GM12892 (cell line): ENCODE data around the gene DOCK7.
"Not testable (repeated sequence)": the region's sequence is repeated elsewhere in the genome, so short reads cannot be mapped to it uniquely, and the experiment has no call there.

Experiments used
- DNase-seq: peaks from one replicate; pipeline ENCODE4 v3.0.0; 2011; ENCODE audit not compliant: insufficient read length
- FAIRE-seq: peaks from 2 replicates; lab custom pipeline; 2011; peaks lifted over from hg19 to GRCh38; lab: Jason Lieb, UNC
- POLR2A ChIP-seq: IDR thresholded peaks from 2 replicates; pipeline ENCODE4 v1.6.1; 2011; ENCODE audit warnings: low read depth, low read length, control low read depth
- POLR2AphosphoS5 ChIP-seq: IDR thresholded peaks from 2 replicates; pipeline ENCODE4 v1.6.1; 2011; ENCODE audit warnings: low read depth, low read length, control low read depth
- TAF1 ChIP-seq: IDR thresholded peaks from 2 replicates; pipeline ENCODE4 v1.6.1; 2011; ENCODE audit warnings: low read depth, mild to moderate bottlenecking, control low read depth, low read length, borderline replicate concordance

DOCK7 gene

GRCh38 chr1:62689524-62689923 lies 1.3 kb upstream of the DOCK7 start:
- TF ChIP-seq POLR2AphosphoS5 (no peak), POLR2A (no peak), TAF1 (no peak)
- DNase-seq (no peak), FAIRE-seq (no peak)

GRCh38 chr1:62688687-62689085 lies 500 bp upstream of the DOCK7 start:
- TF ChIP-seq POLR2A = no peak
- TF ChIP-seq TAF1 = no peak
- no peak for TF ChIP-seq POLR2AphosphoS5
- FAIRE-seq = no peak

GRCh38 chr1:62687421-62687902 lies 724 bp downstream of the DOCK7 start:
- DNase-seq = peak; percentile 25
- FAIRE-seq = no peak
- no peak for TF ChIP-seq POLR2AphosphoS5

More at GRCh38 chr1:62688687-62689085, 500 bp upstream of the DOCK7 start:
- no peak for DNase-seq

- FAIRE-seq = no peak
Observed at GRCh38 chr1:62686822-62687221, 1.4 kb downstream of the DOCK7 start.

GRCh38 chr1:62685431-62685859 lies 2.7 kb downstream of the DOCK7 start:
- FAIRE-seq (no peak), DNase-seq (no peak)
- TF ChIP-seq TAF1 (no peak), POLR2A (no peak), POLR2AphosphoS5 (no peak)

More at GRCh38 chr1:62686822-62687221, 1.4 kb downstream of the DOCK7 start:
- TF ChIP-seq TAF1 (no peak), POLR2AphosphoS5 (no peak), POLR2A (no peak)
- DNase-seq = no peak

GRCh38 chr1:62682531-62682930 lies 5.7 kb downstream of the DOCK7 start:
- FAIRE-seq = no peak
- TF ChIP-seq TAF1 (no peak), POLR2A (no peak), POLR2AphosphoS5 (no peak)
- no peak for DNase-seq

- DNase-seq, FAIRE-seq: not testable (repeated sequence)
Observed at GRCh38 chr1:62680992-62681391, 7.2 kb downstream of the DOCK7 start.

GRCh38 chr1:62677822-62678221 lies 10.4 kb downstream of the DOCK7 start:
- not testable (repeated sequence) for FAIRE-seq, DNase-seq

- no peak for DNase-seq
- no peak for FAIRE-seq
- TF ChIP-seq TAF1 (no peak), POLR2AphosphoS5 (no peak), POLR2A (no peak)
Observed at GRCh38 chr1:62676611-62677356, 11.4 kb downstream of the DOCK7 start.

- DNase-seq (no peak), FAIRE-seq (no peak)
- TF ChIP-seq POLR2A (no peak), TAF1 (no peak), POLR2AphosphoS5 (no peak)
Observed at GRCh38 chr1:62673629-62674028, 14.6 kb downstream of the DOCK7 start.

- no peak for FAIRE-seq
- no peak for DNase-seq
- no peak for TF ChIP-seq POLR2A
- TF ChIP-seq TAF1 = no peak
- TF ChIP-seq POLR2AphosphoS5 = no peak
Observed at GRCh38 chr1:62672029-62672428, 16.2 kb downstream of the DOCK7 start.

- FAIRE-seq (no peak), DNase-seq (no peak)
- TF ChIP-seq POLR2AphosphoS5 (no peak), POLR2A (no peak), TAF1 (no peak)
Observed at GRCh38 chr1:62654744-62655143, 33.4 kb downstream of the DOCK7 start.
